Posterior vena cava (tissue), 2 donors: ENCODE measurements around the gene KIF23. TPM values are rescaled to one million over a fixed set of nuclear protein-coding genes. Genes with fewer than 3 reads are reported as not detected.

Experiments
- DNase-seq: peaks from one replicate; pipeline ENCODE4 v3.0.0-alpha.2; 2020; ENCODE audit warnings: low spot score
- intact Hi-C, 2 donors: fragments of 100-400 bp; cut with DNase I; formaldehyde crosslinking; loops; one replicate each; pipeline versions ENCODE4 v1.14.1 to v1.14.2; 2022 to 2023
- total RNA-seq, 2 donors: library from RNA; stranded (reverse); fragmentation: NEBNext Ultra II Directional; extraction: Animal tissue kit (Norgen Biotek cat#: 25700); gene quantifications; one replicate each; pipeline ENCODE4 v1.2.1, GENCODE V29; 2021
- donor health status: DM: yes; HTN: yes; CAD: no.
- donor health status: DM: yes; HTN: yes; CAD: no.

Gene KIF23
- total RNA-seq, 2 donors from 2014 or later = 3.3 to 4.7 TPM

GRCh38 chr15:69456208-69457166 is 42.3 kb downstream of the KIF23 start:
- no peak for DNase-seq
- intact Hi-C loops = no loop called here

- no peak for DNase-seq
- intact Hi-C loops = no loop called here
Measured at GRCh38 chr15:69457304-69458280, 43.4 kb downstream of the KIF23 start.

GRCh38 chr15:69459066-69459465 is 44.9 kb downstream of the KIF23 start:
- intact Hi-C loops = no loop called here

GRCh38 chr15:69460481-69460880 is 46.3 kb downstream of the KIF23 start:
- intact Hi-C loops = no loop called here

More at GRCh38 chr15:69459066-69459465, 44.9 kb downstream of the KIF23 start:
- DNase-seq = no peak

DNA sequence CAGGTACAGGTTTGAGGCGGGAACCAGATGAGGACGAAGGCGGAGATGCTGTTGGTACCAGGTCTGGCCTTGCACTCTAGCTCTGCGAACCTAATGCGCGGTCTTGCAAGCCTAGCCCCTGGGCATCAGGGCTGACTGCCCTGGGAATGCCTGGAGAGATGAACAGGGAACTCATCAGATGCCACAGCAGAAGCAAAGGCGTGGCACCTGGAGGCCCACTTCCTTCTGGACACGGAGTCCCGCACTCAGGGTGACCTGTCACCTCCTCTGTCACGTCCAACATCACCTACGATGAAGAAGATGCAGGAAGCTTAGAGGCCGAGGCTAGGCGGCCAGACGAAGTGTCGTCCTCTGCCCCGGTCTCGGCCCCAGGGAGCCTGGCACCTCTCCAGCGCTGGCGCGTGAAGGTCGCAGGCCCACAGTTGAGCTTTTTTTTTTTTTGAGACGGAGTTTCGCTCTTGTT is 47.9 kb downstream of the KIF23 start:
- DNase-seq = peak; percentile 82
- intact Hi-C loops = no loop called here

More at GRCh38 chr15:69460481-69460880, 46.3 kb downstream of the KIF23 start:
- no peak for DNase-seq

DNA sequence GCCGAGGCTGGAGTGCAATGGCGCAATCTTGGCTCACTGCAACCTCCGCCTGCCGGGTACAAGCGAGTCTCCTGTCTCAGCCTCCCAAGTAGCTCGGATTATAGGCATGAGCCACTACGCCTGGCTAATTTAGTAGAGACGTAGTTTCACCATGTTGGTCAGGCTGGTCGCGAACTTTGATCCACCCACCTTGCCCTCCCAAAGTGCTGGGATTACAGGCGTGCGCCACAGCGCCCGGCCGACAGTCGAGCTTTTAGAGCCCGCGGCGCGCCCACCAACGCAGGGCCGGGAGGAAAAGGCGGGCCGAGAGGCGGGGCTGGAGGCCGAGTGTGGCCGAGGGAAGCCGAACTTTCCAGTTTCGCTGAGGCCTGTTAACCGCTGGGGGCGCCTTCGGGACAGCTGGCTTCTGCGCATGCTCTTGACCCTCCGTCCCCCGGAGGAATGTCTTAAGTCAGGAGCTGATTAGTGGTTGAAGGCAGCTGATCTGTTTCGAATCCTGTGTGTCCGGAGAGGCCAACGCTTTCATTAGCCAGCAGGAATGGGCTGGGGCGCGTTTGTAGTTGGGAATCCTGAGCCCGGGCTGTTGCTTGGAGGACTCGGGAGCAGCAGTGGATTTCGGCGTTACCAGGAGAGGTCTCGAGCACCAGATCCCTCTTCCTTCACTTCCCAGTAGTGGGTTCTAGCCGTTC is 48.5 kb downstream of the KIF23 start:
- intact Hi-C loops = no loop called here
- peak; percentile 98 for DNase-seq

DNA sequence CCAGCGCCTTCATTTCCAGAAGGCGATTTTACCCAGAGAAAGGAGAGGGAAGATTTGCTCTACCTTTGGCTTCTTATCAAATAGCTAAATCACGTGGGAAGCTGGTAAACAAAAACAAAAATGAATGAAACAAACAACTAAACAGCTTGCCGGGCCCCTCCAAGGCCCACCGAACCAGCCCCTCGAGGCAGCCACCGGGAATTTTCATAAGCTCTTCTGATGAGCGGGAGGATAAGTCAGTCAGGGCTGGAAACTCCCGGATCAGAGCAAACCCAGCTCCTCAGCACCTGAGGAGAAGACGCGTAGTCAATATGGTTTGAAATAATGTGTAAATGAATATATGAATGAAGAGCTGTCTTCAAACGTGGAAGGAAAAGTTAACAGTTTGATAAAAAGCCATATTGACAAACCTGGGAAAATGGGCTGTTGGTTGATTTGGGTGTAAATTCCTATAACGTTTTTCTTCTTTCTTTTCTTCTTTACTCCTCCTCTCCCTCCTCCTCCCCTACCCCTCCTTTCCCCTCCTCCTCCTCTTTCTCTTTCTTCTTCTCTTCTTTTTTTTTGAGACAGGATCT is 49.1 kb downstream of the KIF23 start:
- intact Hi-C loops = no loop called here
- DNase-seq = no peak

DNA sequence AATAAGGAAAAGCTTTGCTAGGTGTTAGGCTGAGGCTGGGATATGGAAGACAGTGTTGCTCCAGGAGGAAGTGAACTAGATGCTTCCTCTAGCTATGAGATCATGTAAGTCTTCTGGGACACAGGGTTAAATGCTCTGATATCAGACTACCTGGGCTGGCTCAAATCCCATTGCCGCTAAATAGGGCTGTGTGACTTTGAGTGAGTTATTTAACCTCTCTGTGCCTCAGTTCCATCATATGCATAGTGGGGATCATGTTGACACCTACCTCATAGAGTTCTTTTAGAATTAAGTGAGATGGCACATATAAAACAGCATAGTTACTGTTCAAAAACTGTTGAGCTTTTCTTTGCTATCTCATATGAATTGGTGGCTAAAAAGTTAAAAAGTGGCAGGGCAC is 51.1 kb downstream of the KIF23 start:
- intact Hi-C loops = no loop called here

GRCh38 chr15:69466733-69467132 is 52.6 kb downstream of the KIF23 start:
- DNase-seq = no peak
- intact Hi-C loops = no loop called here

More for the DNA sequence above, 51.1 kb downstream of the KIF23 start:
- no peak for DNase-seq

- intact Hi-C loops = no loop called here
Measured at GRCh38 chr15:69467636-69468035, 53.5 kb downstream of the KIF23 start.

GRCh38 chr15:69468241-69469121 is 54.3 kb downstream of the KIF23 start:
- DNase-seq = no peak
- intact Hi-C loops = no loop called here

More at GRCh38 chr15:69467636-69468035, 53.5 kb downstream of the KIF23 start:
- no peak for DNase-seq

DNA sequence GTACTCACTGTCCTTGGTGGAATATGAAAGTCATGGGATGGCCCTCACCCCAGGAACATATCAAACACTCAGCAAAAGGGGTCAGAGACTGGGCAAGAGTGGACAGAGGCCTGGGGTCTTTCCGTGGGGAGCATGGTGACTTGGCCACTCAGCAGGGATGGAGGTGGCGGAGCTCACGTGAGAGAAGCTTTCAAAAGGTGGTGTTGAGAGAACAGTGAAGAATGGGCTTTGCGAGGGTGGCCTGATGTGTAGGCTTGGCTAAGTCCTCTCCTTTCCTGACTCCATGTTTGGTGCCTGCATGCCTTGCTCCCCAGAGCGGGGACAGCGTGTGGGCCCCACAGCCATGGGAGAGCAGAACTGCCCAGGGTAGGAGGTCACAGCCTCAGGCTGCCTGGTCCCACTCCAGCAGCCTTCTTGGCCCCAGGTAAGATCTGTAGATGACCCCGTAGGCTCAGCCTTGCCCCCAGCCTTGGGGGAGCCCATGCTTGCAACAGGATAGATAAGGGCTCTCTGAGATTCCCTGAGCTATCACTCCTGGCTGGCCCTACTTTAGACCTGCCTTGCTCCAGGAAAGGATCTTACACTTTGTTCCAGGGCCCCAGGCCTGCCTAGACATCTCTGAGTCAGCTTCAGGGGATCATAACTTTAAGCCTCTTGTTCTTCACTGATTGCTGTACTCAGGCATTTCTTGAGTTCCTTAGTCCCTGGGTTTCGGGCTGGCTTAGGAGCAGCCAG is 55.5 kb downstream of the KIF23 start:
- intact Hi-C loops = loop anchor here in 1 of 2 donors (5.0 kb wide), 1 partner anchor 678 kb away; no protein-coding TSS in a partner anchor
- no peak for DNase-seq

GRCh38 chr15:69472046-69472445 is 57.9 kb downstream of the KIF23 start:
- intact Hi-C loops = loop anchor here in 1 of 2 donors (5.0 kb wide), 1 partner anchor 675 kb away; no protein-coding TSS in a partner anchor
- no peak for DNase-seq

GRCh38 chr15:69472562-69472961 is 58.4 kb downstream of the KIF23 start:
- intact Hi-C loops = loop anchor here in 1 of 2 donors (5.0 kb wide), 1 partner anchor 675 kb away; no protein-coding TSS in a partner anchor
- no peak for DNase-seq

GRCh38 chr15:69474291-69474690 is 60.1 kb downstream of the KIF23 start:
- no peak for DNase-seq
- intact Hi-C loops = loop anchor here in 1 of 2 donors (5.0 kb wide), 1 partner anchor 673 kb away; no protein-coding TSS in a partner anchor

GRCh38 chr15:69474846-69475455 is 60.8 kb downstream of the KIF23 start:
- no peak for DNase-seq
- intact Hi-C loops = loop anchor here in 1 of 2 donors (5.0 kb wide), 1 partner anchor 672 kb away; no protein-coding TSS in a partner anchor
